ENCODE measurements around the gene MPZL2. TPM values are rescaled to one million over a fixed set of nuclear protein-coding genes. Genes with fewer than 3 reads are reported as not detected.

Gene MPZL2
- total RNA-seq, 1 experiment from 2014 or later: 1.2 TPM

DNA sequence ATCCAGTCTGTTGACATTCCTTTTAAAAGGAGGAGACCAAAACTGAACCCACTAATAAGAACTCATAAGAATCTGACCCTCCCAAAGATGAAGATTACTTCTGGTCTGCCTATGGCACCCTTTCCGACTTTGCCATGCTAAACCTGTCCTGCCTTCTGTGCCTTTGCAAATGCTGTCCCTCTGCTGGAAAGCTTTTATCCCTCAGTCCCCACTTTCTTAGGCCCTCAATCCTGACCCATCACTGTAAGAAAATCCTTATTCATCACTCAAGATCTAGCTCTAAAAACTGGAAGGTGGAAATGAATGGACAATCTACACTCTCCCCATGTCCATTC is 22.4 kb downstream of the MPZL2 start:
- Mint-ChIP-seq H3K36me3 (no peaks in the 10 kb centered on the region), H3K27ac (no peak overlapping the region), H3K4me3 (no peak overlapping the region), H3K9me3 (no peaks in the 10 kb centered on the region), H3K27me3 (ENCODE audit: low read depth) (peaks cover 24% of the 10 kb centered on the region), H3K4me1 (peaks cover 20% of the 10 kb centered on the region)
- ATAC-seq (no peak), DNase-seq (ENCODE audit: low spot score) (no peak)
- POLR2A ChIA-PET: no interaction called here
- CTCF ChIA-PET: interaction anchor here (0.5 to 1.0 kb wide), 2 partner anchors 43 to 192 kb away, joined by 3 to 7 read pairs; no protein-coding TSS in a partner anchor
- no peak for TF ChIP-seq ZNF219 (CRISPR knock-in tag; IDR thresholded peaks at IDR 0.05; ENCODE audit: borderline replicate concordance)
- TF ChIP-seq, protein P1, sequence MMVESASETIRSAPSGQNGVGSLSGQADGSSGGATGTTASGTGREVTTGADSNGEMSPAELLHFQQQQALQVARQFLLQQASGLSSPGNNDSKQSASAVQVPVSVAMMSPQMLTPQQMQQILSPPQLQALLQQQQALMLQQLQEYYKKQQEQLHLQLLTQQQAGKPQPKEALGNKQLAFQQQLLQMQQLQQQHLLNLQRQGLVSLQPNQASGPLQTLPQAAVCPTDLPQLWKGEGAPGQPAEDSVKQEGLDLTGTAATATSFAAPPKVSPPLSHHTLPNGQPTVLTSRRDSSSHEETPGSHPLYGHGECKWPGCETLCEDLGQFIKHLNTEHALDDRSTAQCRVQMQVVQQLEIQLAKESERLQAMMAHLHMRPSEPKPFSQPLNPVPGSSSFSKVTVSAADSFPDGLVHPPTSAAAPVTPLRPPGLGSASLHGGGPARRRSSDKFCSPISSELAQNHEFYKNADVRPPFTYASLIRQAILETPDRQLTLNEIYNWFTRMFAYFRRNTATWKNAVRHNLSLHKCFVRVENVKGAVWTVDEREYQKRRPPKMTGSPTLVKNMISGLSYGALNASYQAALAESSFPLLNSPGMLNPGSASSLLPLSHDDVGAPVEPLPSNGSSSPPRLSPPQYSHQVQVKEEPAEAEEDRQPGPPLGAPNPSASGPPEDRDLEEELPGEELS (CRISPR knock-in tag; IDR thresholded peaks at IDR 0.05): no peak
- no peak for TF ChIP-seq ZNF232 (CRISPR knock-in tag; IDR thresholded peaks at IDR 0.05)

DNA sequence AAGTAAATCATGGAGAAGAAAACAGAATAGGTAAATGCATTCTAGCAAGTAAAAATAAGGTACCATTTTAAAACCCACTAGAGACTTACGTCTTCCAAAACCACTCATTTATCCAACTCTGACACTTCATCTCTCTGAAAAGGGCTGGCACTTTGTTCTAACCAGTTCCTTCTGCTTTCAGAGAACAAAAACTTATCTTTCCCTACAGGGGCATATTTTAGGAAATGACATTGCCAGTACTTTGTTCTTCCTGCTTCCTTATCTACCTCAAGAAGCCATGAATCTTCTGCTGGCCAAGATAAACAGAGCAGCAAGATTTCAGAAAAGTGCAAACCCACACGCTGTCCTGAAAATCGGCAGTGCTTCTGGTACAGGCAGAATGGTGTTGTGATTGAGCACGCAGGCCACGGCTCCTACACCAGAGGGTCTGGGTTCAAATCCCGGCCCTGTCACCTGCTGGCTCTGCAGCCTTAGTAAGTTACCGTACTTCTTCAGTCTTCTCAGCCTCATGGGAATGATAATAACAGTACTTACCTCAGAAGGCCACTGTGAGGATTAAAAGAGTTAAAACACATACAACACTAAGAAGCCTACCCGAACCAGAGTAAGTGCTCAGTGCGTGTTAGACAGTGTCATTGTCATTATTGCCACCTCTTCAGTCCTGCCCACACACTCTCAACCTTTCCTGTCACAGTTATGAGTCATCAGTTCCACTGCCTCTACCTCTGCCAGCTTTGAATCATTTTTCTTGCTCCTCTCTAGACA is 22.9 kb downstream of the MPZL2 start:
- no peak for DNase-seq (ENCODE audit: low spot score)
- no peak overlapping the region for H3K27ac Mint-ChIP-seq

More for the DNA sequence above, 22.9 kb downstream of the MPZL2 start:
- TF ChIP-seq CBFB (CRISPR knock-in tag; IDR thresholded peaks at IDR 0.05; ENCODE audit: low read depth) (no peak), RELA (CRISPR knock-in tag; IDR thresholded peaks at IDR 0.05; ENCODE audit: borderline replicate concordance) (no peak), NR2C2 (CRISPR knock-in tag; IDR thresholded peaks at IDR 0.05) (no peak), CREB1 (CRISPR knock-in tag; IDR thresholded peaks at IDR 0.05) (no peak), KAT7 (CRISPR knock-in tag; IDR thresholded peaks at IDR 0.05; ENCODE audit: borderline replicate concordance) (no peak), NFE2L1 (CRISPR knock-in tag; IDR thresholded peaks at IDR 0.05) (no peak), ZNF396 (CRISPR knock-in tag; IDR thresholded peaks at IDR 0.05; ENCODE audit: borderline replicate concordance) (no peak), CREM (CRISPR knock-in tag; IDR thresholded peaks at IDR 0.05) (no peak), GABPB1 (CRISPR knock-in tag; IDR thresholded peaks at IDR 0.05) (no peak), TEAD1 (CRISPR knock-in tag; IDR thresholded peaks at IDR 0.05) (no peak), NFYB (CRISPR knock-in tag; conservative IDR thresholded peaks at IDR 0.05; ENCODE audit: low read depth) (no peak)
- TF ChIP-seq, protein P1 (CRISPR knock-in tag; IDR thresholded peaks at IDR 0.05): no peak
- TF ChIP-seq, protein P2, sequence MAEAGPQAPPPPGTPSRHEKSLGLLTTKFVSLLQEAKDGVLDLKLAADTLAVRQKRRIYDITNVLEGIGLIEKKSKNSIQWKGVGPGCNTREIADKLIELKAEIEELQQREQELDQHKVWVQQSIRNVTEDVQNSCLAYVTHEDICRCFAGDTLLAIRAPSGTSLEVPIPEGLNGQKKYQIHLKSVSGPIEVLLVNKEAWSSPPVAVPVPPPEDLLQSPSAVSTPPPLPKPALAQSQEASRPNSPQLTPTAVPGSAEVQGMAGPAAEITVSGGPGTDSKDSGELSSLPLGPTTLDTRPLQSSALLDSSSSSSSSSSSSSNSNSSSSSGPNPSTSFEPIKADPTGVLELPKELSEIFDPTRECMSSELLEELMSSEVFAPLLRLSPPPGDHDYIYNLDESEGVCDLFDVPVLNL (CRISPR knock-in tag; IDR thresholded peaks at IDR 0.05; ENCODE audit: borderline replicate concordance, low read depth): no peak
- TF ChIP-seq, protein P3, sequence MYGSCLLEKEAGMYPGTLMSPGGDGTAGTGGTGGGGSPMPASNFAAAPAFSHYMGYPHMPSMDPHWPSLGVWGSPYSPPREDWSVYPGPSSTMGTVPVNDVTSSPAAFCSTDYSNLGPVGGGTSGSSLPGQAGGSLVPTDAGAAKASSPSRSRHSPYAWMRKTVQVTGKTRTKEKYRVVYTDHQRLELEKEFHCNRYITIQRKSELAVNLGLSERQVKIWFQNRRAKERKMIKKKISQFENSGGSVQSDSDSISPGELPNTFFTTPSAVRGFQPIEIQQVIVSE (CRISPR knock-in tag; IDR thresholded peaks at IDR 0.05; ENCODE audit: borderline replicate concordance): no peak
- TF ChIP-seq, protein P4, sequence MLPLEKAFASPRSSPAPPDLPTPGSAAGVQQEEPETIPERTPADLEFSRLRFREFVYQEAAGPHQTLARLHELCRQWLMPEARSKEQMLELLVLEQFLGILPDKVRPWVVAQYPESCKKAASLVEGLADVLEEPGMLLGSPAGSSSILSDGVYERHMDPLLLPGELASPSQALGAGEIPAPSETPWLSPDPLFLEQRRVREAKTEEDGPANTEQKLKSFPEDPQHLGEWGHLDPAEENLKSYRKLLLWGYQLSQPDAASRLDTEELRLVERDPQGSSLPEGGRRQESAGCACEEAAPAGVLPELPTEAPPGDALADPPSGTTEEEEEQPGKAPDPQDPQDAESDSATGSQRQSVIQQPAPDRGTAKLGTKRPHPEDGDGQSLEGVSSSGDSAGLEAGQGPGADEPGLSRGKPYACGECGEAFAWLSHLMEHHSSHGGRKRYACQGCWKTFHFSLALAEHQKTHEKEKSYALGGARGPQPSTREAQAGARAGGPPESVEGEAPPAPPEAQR (CRISPR knock-in tag; IDR thresholded peaks at IDR 0.05): no peak
- Mint-ChIP-seq H3K4me1 (peaks cover 20% of the 10 kb centered on the region), H3K27me3 (ENCODE audit: low read depth) (peaks cover 21% of the 10 kb centered on the region), H3K36me3 (no peaks in the 10 kb centered on the region), H3K4me3 (no peak overlapping the region), H3K9me3 (no peaks in the 10 kb centered on the region)
- CTCF ChIA-PET: interaction anchor here (0.5 to 1.7 kb wide), 3 partner anchors 43 to 192 kb away, joined by 3 to 7 read pairs (median 3); no protein-coding TSS in a partner anchor
- no peak for ATAC-seq
- POLR2A ChIA-PET: no interaction called here

Measured in WTC11 (cell line).